K562 (cell line): ENCODE results near the gene TMEM217. TPM values are rescaled to one million over a fixed set of nuclear protein-coding genes. Genes with fewer than 3 reads are reported as not detected.
A peak's percentile ranks its signal among the peaks of the same experiment; 100 is the strongest.

Experiments used
- ATF1 ChIP-seq, 2 experiments: fragments of 450-650 bp in 1 of 2; IDR thresholded peaks; 2 replicates each; pipeline ENCODE4 v1.6.1; 2016; ENCODE audit warnings: missing compliant biosample characterization in 1 of 2, missing genetic modification characterization in 1 of 2
- CC2D1A ChIP-seq: fragments of 450-650 bp; IDR thresholded peaks from 2 replicates; pipeline ENCODE4 v1.6.1; 2017; ENCODE audit warnings: mild to moderate bottlenecking
- EZH2 ChIP-seq: IDR thresholded peaks from 2 replicates; pipeline ENCODE4 v1.6.1; 2012; ENCODE audit warnings: low read depth, mild to moderate bottlenecking, inconsistent platforms, low read length, borderline replicate concordance
- FOXA3 ChIP-seq, 2 experiments: fragments of 450-650 bp in 1 of 2; sonication (generic) in 1 of 2; formaldehyde crosslinking; IDR thresholded peaks in 1 of 2; conservative IDR thresholded peaks in 1 of 2; 2 replicates each; pipeline versions ENCODE4 v1.4.0 to v1.8.0; 2020 to 2022; ENCODE audit warnings: mild to moderate bottlenecking in 2 of 2, missing genetic modification reagents in 1 of 2
- FOXK2 ChIP-seq, 2 experiments: fragments of 450-650 bp; IDR thresholded peaks in 1 of 2; conservative IDR thresholded peaks in 1 of 2; 2 replicates each; pipeline ENCODE4 v1.6.1; 2016; ENCODE audit warnings: low read depth in 2 of 2, mild to moderate bottlenecking in 1 of 2
- HDAC1 ChIP-seq, 2 experiments: fragments of 450-650 bp; IDR thresholded peaks; 2 replicates each; pipeline ENCODE4 v1.6.1; 2016 to 2017; ENCODE audit warnings: inconsistent platforms in 1 of 2, mild to moderate bottlenecking in 1 of 2, moderate library complexity in 1 of 2
- HDAC2 ChIP-seq: fragments of 450-650 bp; IDR thresholded peaks from 2 replicates; pipeline ENCODE4 v1.6.1; 2016; ENCODE audit warnings: mild to moderate bottlenecking
- L3MBTL2 ChIP-seq: fragments of 450-650 bp; IDR thresholded peaks from 2 replicates; pipeline ENCODE4 v1.6.1; 2016; ENCODE audit warnings: mild to moderate bottlenecking, moderate library complexity
- NRF1 ChIP-seq, 2 experiments: fragments of 450-650 bp; IDR thresholded peaks in 1 of 2; conservative IDR thresholded peaks in 1 of 2; 2 replicates each; pipeline ENCODE4 v1.6.1; 2014; ENCODE audit warnings: mild to moderate bottlenecking in 2 of 2
- POLR2H ChIP-seq: IDR thresholded peaks from 2 replicates; pipeline ENCODE4 v1.6.1; 2016; ENCODE audit warnings: missing genetic modification characterization, low read depth, mild to moderate bottlenecking, control low read depth, missing compliant biosample characterization, moderate library complexity
- PYGO2 ChIP-seq: fragments of 450-650 bp; IDR thresholded peaks from 2 replicates; pipeline ENCODE4 v1.6.1; 2016; ENCODE audit warnings: mild to moderate bottlenecking, missing genetic modification characterization, moderate library complexity, missing compliant biosample characterization
- RFX1 ChIP-seq: fragments of 450-650 bp; IDR thresholded peaks from 2 replicates; pipeline ENCODE4 v1.6.1; 2016; ENCODE audit warnings: mild to moderate bottlenecking, moderate library complexity
- SMC3 ChIP-seq: conservative IDR thresholded peaks from 2 replicates; pipeline ENCODE4 v1.6.1; 2011; ENCODE audit warnings: low read depth, low read length, improper control_type of control experiment; ENCODE audit not compliant: insufficient read depth
- TEAD4 ChIP-seq, 2 experiments: sonication (generic) in 1 of 2; formaldehyde crosslinking in 1 of 2; IDR thresholded peaks; 2 replicates each; pipeline versions ENCODE4 v1.6.1 to v1.8.0; 2012 to 2022; ENCODE audit warnings: borderline replicate concordance in 1 of 2, inconsistent platforms in 1 of 2, low read length in 1 of 2, mild to moderate bottlenecking in 1 of 2, missing genetic modification reagents in 1 of 2
- ZNF124 ChIP-seq: sonication (generic); formaldehyde crosslinking; IDR thresholded peaks from 2 replicates; pipeline ENCODE4 v1.8.1; 2022; ENCODE audit warnings: missing genetic modification reagents
- ZNF766 ChIP-seq: fragments of 200-800 bp; sonication (Bioruptor generic); conservative IDR thresholded peaks from 2 replicates; pipeline ENCODE4 v1.6.1; 2016; ENCODE audit warnings: missing genetic modification characterization, missing compliant biosample characterization
- polyA plus RNA-seq, 8 experiments: library from polyadenylated mRNA; depleted of rRNA in 4 of 8; stranded (reverse) in 5 of 8; unstranded in 3 of 8; fragments of >200 nt; fragmentation: Nextera tagmentation in 2 of 8; fragmentation: Illumina TruSeq in 1 of 8; extraction: Ambion mirVana in 2 of 8; extraction: Trizol in 1 of 8; gene quantifications; 2 replicates each; pipeline versions ENCODE4 v1.2.1 to v1.2.3, GENCODE V29; 2011 to 2014; ENCODE audit warnings: inconsistent platforms in 1 of 8, missing spikeins in 1 of 8
- total RNA-seq, 7 experiments: library from RNA; depleted of rRNA in 6 of 7; stranded (reverse); fragments of >200 nt in 6 of 7; fragmentation: Illumina TruSeq in 2 of 7; extraction: Trizol in 2 of 7; gene quantifications; 2 replicates each; pipeline versions ENCODE4 v1.2.1 to v1.2.3, GENCODE V29; 2011 to 2021; ENCODE audit warnings: low replicate concordance in 1 of 7
- TF ChIP-seq, protein P1 (sequence below), 3 experiments: IDR thresholded peaks in 2 of 3; conservative IDR thresholded peaks in 1 of 3; 2 replicates each; pipeline ENCODE4 v1.5.1; 2011 to 2012; ENCODE audit warnings: low read length in 3 of 3, mild to moderate bottlenecking in 3 of 3, control low read depth in 2 of 3, improper control_type of control experiment in 1 of 3, inconsistent platforms in 1 of 3, low read depth in 1 of 3, mixed read lengths in 1 of 3, moderate library complexity in 1 of 3; ENCODE audit not compliant: insufficient read depth in 2 of 3
- TF ChIP-seq, protein P2 (sequence below), 2 experiments: IDR thresholded peaks in 1 of 2; conservative IDR thresholded peaks in 1 of 2; 2 replicates each; pipeline ENCODE4 v1.6.1; 2016; ENCODE audit warnings: low read depth in 2 of 2, mild to moderate bottlenecking in 1 of 2, missing compliant biosample characterization in 1 of 2, missing genetic modification characterization in 1 of 2, moderate library complexity in 1 of 2

The TMEM217 gene
- total and polyA plus RNA-seq, 9 of the 15 experiments (the other 6 are each of a cell fraction or from before 2014, with no cell fraction given): 1.3 to 8.0 (median 1.9) TPM

- TF ChIP-seq FOXK2 (conservative IDR thresholded peaks at IDR 0.05 in 1 of 2, IDR thresholded peaks at IDR 0.05 in 1 of 2; ENCODE audit: low read depth in 2 of 2) (0 out of 4 replicates have a peak, but pooled peaks of 1 of the 2 experiments have one; percentile 17), TEAD4 (IDR thresholded peaks at IDR 0.05; ENCODE audit: low read length) (0 out of 2 replicates have a peak, but pooled peaks have one; percentile 38), TEAD4 (CRISPR knock-in tag; IDR thresholded peaks at IDR 0.05; ENCODE audit: borderline replicate concordance) (no peak), FOXA3 (CRISPR knock-in tag; conservative IDR thresholded peaks at IDR 0.05 in 1 of 2, IDR thresholded peaks at IDR 0.05 in 1 of 2) (no peak), POLR2H (tag) (no peak), HDAC2 (0 out of 2 replicates have a peak, but pooled peaks have one; percentile 24), HDAC1 (IDR thresholded peaks at IDR 0.05) (peak in 1 of 2 experiments; percentile 43; a peak in 1 of 4 replicates), RFX1 (no peak), CC2D1A (peak; percentile 96), L3MBTL2 (peak; percentile 38; the same call in 1 of the 2 replicates), SMC3 (peak; percentile 99), EZH2 (no peak), ATF1 (CRISPR knock-in tag; IDR thresholded peaks at IDR 0.05) (no peak), ATF1 (tag; IDR thresholded peaks at IDR 0.05) (0 out of 2 replicates have a peak, but pooled peaks have one; percentile 20), ZNF124 (CRISPR knock-in tag) (no peak), NRF1 (conservative IDR thresholded peaks at IDR 0.05 in 1 of 2, IDR thresholded peaks at IDR 0.05 in 1 of 2) (0 out of 4 replicates have a peak, but pooled peaks of 1 of the 2 experiments have one; percentile 13), ZNF766 (CRISPR knock-in tag) (peak; percentile 73; the same call in 1 of the 2 replicates), PYGO2 (tag) (0 out of 2 replicates have a peak, but pooled peaks have one; percentile 50)
- TF ChIP-seq, protein P1, sequence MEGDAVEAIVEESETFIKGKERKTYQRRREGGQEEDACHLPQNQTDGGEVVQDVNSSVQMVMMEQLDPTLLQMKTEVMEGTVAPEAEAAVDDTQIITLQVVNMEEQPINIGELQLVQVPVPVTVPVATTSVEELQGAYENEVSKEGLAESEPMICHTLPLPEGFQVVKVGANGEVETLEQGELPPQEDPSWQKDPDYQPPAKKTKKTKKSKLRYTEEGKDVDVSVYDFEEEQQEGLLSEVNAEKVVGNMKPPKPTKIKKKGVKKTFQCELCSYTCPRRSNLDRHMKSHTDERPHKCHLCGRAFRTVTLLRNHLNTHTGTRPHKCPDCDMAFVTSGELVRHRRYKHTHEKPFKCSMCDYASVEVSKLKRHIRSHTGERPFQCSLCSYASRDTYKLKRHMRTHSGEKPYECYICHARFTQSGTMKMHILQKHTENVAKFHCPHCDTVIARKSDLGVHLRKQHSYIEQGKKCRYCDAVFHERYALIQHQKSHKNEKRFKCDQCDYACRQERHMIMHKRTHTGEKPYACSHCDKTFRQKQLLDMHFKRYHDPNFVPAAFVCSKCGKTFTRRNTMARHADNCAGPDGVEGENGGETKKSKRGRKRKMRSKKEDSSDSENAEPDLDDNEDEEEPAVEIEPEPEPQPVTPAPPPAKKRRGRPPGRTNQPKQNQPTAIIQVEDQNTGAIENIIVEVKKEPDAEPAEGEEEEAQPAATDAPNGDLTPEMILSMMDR (IDR thresholded peaks at IDR 0.05 in 2 of 3, conservative IDR thresholded peaks at IDR 0.05 in 1 of 3; ENCODE audit: insufficient read depth in 2 of 3, low read depth in 1 of 3, low read length in 3 of 3): peak; percentile 96 to 99 (median 98)
- TF ChIP-seq, protein P2, sequence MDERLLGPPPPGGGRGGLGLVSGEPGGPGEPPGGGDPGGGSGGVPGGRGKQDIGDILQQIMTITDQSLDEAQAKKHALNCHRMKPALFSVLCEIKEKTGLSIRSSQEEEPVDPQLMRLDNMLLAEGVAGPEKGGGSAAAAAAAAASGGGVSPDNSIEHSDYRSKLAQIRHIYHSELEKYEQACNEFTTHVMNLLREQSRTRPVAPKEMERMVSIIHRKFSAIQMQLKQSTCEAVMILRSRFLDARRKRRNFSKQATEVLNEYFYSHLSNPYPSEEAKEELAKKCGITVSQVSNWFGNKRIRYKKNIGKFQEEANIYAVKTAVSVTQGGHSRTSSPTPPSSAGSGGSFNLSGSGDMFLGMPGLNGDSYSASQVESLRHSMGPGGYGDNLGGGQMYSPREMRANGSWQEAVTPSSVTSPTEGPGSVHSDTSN (CRISPR knock-in tag; IDR thresholded peaks at IDR 0.05; ENCODE audit: low read depth): no peak
- TF ChIP-seq, protein P2 (tag; conservative IDR thresholded peaks at IDR 0.05; ENCODE audit: low read depth): peak; percentile 92
Measured at GRCh38 chr6:37210313-37210968, 47.5 kb downstream of the TMEM217 start (continued).
